RWPE1 (cell line): Measurements from ENCODE around the gene MTARC2.

Experiments used
- CTCF ChIA-PET: fragments of 350-600 bp; sonication (Branson Sonifier 250); formaldehyde crosslinking; extraction: SDS; loops from one replicate; lab custom pipeline; 2021; lab: Yijun Ruan, JAX
- POLR2A ChIA-PET: fragments of 400-600 bp; formaldehyde crosslinking; extraction: SDS; loops from one replicate; lab custom pipeline; 2020; ENCODE audit warnings: antibody characterized with exemption; ENCODE audit not compliant: low non-redundant PET; lab: Yijun Ruan, JAX
- DNase-seq: peaks from one replicate; pipeline ENCODE4 v3.0.0; 2012; ENCODE audit warnings: low spot score
- H3K27ac ChIP-seq: fragments of 450-650 bp; 2 replicates; pipeline ENCODE4 v1.5.1; 2017
- TF ChIP-seq, protein P1 (sequence below): fragments of 450-650 bp; conservative IDR thresholded peaks from 2 replicates; pipeline ENCODE4 v1.5.1; 2017; ENCODE audit warnings: low read depth, mild to moderate bottlenecking

The MTARC2 gene

DNA sequence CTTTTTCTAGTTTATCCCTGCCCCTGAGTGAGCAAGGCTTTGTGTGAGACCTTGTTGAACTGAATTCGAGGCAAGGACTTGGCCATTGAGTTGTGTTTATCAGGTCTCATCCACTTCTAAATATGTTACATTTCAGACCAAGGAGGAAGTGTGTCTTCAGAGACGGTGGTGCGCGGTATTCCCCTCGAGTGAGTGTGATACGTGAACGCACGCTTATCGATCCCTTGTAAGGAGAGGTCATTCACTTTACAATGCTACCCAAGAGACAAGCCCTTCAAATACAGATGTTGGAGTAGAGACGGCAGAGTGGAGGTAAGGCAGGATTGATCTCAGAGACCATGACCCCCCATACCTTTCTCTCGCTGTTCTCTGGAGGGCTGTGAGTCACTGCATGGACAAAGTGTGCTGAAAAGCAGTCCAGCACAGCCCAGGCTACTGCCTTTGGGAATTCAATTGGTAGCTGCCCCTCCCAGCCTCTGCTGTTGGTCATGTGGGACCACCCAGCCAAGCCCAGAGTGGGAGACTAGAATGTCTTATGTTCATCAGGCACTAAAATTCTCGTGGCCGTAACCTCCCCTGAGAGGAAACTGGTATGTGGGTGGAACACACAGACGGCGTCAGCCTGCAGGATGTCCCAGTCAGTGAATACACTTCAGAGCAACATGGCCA lies 22.3 kb downstream of the MTARC2 start:
- POLR2A ChIA-PET = no interaction called here
- no peak overlapping the region for H3K27ac ChIP-seq
- no peak for DNase-seq
- TF ChIP-seq, protein P1, sequence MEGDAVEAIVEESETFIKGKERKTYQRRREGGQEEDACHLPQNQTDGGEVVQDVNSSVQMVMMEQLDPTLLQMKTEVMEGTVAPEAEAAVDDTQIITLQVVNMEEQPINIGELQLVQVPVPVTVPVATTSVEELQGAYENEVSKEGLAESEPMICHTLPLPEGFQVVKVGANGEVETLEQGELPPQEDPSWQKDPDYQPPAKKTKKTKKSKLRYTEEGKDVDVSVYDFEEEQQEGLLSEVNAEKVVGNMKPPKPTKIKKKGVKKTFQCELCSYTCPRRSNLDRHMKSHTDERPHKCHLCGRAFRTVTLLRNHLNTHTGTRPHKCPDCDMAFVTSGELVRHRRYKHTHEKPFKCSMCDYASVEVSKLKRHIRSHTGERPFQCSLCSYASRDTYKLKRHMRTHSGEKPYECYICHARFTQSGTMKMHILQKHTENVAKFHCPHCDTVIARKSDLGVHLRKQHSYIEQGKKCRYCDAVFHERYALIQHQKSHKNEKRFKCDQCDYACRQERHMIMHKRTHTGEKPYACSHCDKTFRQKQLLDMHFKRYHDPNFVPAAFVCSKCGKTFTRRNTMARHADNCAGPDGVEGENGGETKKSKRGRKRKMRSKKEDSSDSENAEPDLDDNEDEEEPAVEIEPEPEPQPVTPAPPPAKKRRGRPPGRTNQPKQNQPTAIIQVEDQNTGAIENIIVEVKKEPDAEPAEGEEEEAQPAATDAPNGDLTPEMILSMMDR = no peak
- CTCF ChIA-PET = interaction anchor here (0.7 to 2.7 kb wide), 3 partner anchors 85 to 652 kb away, joined by 3 to 14 read pairs (median 4); no protein-coding TSS in a partner anchor

DNA sequence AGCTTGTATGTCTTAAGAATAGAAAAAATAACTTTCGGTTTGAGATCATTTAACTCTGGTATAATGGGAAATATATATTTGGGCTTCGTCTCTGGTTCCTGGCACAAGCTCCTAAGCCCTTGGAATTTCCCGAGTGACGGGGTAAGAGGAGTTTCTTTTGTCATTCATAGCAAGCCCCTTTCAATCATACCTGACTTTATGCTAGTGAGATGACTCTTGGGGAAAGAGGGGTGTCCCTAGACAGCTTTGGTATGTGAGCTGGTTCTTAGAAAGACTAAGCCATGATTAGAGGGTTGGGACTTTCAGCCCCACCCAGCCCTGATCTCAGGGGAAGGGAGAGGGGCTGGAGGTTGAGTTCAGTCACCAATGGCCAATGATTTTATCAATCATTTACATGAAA lies 24.7 kb downstream of the MTARC2 start:
- ChIA-PET POLR2A (no interaction called here), CTCF (interaction anchor here (0.6 to 6.3 kb wide), 2 partner anchors 475 to 494 kb away, joined by 3 to 79 read pairs; no protein-coding TSS in a partner anchor)
- no peak overlapping the region for H3K27ac ChIP-seq
- TF ChIP-seq, protein P1 = no peak
- DNase-seq = no peak

DNA sequence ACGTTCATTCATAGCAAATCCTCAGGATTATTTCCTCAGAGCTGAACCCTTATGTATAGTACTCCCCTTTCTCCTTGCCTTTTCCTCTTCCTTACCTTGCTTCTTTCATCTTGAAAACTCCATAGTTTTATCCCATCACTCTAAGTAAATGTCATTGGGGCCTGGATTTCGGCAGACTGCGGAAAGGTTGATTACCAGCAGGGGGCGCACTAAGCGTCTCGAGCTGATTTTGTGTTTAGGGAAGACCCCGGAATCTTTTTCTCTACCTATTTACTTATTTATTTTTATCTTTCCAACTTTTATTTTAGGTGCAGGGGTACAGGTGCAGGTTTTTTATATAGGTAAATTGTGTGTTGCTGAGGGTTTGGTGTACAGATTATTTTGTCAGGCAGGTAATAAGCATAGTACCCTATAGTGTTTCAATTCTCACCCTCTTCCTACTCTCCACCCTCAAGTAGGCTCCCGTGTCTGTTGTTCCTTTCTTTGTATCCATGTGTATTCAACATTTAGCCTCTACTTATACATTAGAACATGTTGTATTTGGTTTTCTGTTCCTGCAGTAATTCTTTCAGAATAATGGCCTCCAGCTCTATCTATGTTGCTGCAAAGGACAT lies 27.2 kb downstream of the MTARC2 start:
- CTCF ChIA-PET = interaction anchor here (0.6 to 6.3 kb wide), 24 partner anchors 7 to 1238 kb away, joined by 3 to 79 read pairs (median 4); partner anchors contain the start of genes MTARC1 and RAB3GAP2
- H3K27ac ChIP-seq = no peak overlapping the region
- POLR2A ChIA-PET = no interaction called here
- TF ChIP-seq, protein P1 = peak; percentile 78
- peak; percentile 37 for DNase-seq

DNA sequence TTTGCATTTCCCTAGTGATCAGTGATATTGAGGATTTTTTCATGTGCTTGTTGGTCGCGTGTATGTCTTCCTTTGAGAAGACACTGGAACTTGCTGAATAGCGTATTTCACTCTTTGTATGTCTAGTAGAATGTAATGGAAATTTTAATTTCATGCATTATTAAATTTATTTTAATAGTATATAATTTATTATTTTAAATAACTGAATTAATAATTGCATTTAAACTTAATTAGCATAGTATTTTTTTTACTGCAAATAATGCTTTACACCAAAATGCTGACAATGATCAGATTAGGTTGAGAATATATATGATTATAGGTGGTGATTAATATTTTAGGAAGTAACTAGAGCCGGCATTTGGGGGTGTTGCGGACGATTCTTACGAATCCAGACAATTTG lies 28.1 kb downstream of the MTARC2 start:
- TF ChIP-seq, protein P1 = no peak
- CTCF ChIA-PET = interaction anchor here (0.5 to 6.3 kb wide), 32 partner anchors 8 to 1239 kb away, joined by 3 to 79 read pairs (median 4); partner anchors contain the start of gene MTARC1
- POLR2A ChIA-PET = no interaction called here
- H3K27ac ChIP-seq = no peak overlapping the region
- DNase-seq = no peak

DNA sequence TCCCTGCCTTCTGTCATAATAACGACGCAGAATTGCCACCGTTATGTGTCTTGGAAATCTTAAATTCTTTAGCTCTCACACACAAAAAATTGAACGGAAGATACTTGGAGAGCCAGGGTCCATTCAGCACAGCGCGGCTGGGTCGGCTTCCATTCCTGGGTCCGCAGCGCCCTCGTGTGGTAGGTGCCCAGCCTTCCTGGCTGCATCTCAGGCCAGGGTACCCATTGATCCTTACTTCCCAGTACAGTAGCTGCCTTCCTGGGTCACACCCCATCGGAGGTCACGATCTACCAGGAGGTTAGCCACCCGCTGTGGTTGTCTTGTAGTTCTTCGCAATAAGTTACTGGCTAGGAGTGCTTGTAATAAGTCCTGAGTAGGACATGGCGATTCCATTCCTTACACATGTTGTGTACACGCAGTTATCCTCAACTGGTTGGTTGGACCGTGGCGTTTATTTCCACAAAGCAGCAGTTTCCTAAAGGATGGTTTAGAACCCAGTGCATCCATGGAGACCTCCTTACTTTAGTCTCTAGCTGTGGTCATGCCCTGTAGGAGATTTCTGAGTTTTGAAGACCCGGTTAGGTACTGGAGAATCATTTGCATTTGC lies 28.7 kb downstream of the MTARC2 start:
- no peak overlapping the region for H3K27ac ChIP-seq
- POLR2A ChIA-PET = no interaction called here
- CTCF ChIA-PET = interaction anchor here (0.5 to 6.3 kb wide), 39 partner anchors 9 to 1857 kb away, joined by 3 to 79 read pairs (median 4); partner anchors contain the start of gene MTARC1
- TF ChIP-seq, protein P1 = peak; percentile 87
- DNase-seq = peak; percentile 97

DNA sequence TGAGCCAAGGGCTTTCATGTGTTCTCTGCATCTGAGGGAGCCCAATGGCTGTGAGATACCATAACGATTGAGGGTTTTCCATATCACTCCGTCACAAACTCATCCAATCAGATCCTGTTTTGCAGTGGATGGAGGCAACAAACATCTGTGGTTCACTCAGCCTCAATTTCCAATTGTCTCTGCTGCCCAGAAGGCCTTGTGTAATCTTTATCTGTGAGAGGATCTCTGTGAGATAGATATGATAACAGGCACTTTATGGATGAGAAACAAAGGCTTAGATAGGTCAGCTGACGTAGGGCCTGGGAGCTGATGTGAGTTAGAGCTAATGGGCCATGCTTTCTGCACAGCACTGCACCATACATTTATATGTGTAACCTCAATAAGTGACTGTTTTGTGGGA lies 35.3 kb downstream of the MTARC2 start:
- TF ChIP-seq, protein P1 = no peak
- DNase-seq = no peak
- H3K27ac ChIP-seq = no peak overlapping the region
- CTCF ChIA-PET = interaction anchor here (0.6 to 3.3 kb wide), 2 partner anchors 17 to 502 kb away, joined by 3 to 11 read pairs; no protein-coding TSS in a partner anchor
- POLR2A ChIA-PET = no interaction called here
